ENCODE measurements around the gene SMARCA2.

Gene SMARCA2

DNA sequence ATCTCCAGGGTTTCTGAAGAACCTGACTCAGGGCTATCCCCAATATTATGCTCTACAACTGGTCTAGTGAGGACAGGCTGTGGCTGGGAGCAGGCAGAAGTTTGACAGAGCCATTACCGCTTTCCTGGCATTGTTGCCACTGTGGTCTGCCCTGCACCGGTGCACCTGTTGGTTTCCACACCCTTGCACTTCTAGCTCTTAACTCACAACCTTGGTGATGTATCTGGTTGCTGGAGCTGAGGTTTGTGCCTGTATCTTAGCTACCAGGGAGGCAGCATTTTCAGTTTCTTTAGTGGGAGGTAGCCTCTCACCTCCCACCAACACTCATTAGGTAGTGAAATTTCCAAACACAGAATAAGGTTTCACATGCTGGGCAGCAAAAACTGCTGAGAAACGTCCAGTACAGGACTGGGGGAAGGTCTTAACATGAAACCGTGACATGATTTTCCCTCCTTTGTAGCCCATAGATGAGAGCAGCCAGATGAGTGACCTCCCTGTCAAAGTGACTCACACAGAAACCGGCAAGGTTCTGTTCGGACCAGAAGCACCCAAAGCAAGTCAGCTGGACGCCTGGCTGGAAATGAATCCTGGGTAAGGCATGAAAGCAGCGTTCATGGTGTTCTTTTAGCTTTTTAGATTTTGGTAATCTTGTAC is 57.7 kb downstream of the SMARCA2 start:
- Histone ChIP-seq H3K36me3 (replicated peaks) (peaks cover 6% of the 10 kb centered on the region), H3K27ac (no peak overlapping the region), H3K4me3 (ENCODE audit: low read depth, low read length) (no peak overlapping the region), H3K27me3 (replicated peaks) (no peaks in the 10 kb centered on the region)
- no peak for DNase-seq
- in situ Hi-C loops (cut with HindIII; ENCODE audit: low pct_ligation_motif_present, low sequenced_read_pairs): no loop called here
- TF ChIP-seq, protein P1, sequence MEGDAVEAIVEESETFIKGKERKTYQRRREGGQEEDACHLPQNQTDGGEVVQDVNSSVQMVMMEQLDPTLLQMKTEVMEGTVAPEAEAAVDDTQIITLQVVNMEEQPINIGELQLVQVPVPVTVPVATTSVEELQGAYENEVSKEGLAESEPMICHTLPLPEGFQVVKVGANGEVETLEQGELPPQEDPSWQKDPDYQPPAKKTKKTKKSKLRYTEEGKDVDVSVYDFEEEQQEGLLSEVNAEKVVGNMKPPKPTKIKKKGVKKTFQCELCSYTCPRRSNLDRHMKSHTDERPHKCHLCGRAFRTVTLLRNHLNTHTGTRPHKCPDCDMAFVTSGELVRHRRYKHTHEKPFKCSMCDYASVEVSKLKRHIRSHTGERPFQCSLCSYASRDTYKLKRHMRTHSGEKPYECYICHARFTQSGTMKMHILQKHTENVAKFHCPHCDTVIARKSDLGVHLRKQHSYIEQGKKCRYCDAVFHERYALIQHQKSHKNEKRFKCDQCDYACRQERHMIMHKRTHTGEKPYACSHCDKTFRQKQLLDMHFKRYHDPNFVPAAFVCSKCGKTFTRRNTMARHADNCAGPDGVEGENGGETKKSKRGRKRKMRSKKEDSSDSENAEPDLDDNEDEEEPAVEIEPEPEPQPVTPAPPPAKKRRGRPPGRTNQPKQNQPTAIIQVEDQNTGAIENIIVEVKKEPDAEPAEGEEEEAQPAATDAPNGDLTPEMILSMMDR (IDR thresholded peaks at IDR 0.05; ENCODE audit: low read depth, low read length, missing control alignments): no peak

- no peak for DNase-seq
- Histone ChIP-seq H3K4me3 (ENCODE audit: low read depth, low read length) (no peak overlapping the region), H3K27me3 (replicated peaks) (no peaks in the 10 kb centered on the region), H3K27ac (no peak overlapping the region), H3K36me3 (replicated peaks) (peaks cover 12% of the 10 kb centered on the region)
- in situ Hi-C loops (cut with HindIII; ENCODE audit: low pct_ligation_motif_present, low sequenced_read_pairs): no loop called here
- TF ChIP-seq, protein P1 (IDR thresholded peaks at IDR 0.05; ENCODE audit: low read depth, low read length, missing control alignments): no peak
These were observed 67.6 kb downstream of the SMARCA2 start for GRCh38 chr9:2082772-2083171.

DNA sequence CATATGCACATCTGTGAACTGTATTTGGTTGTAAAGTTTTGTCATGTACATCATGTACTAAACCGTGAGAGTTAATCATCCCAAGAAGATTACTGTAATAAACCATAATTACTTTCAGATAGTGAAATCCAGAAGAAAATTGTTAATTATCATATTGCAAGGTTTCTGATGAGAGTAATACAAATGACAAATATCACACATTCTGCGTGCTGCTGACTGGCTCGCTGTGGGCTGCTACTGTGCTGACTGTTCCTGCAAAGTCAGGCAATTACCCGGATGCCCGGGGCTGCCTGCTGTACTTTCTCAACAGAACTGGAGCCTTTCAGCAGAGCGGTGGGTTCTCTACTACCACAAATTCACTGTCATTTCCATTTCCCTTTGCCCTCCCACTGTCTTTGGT is 68.3 kb downstream of the SMARCA2 start:
- no peak overlapping the region for H3K27ac ChIP-seq
- in situ Hi-C loops (cut with HindIII; ENCODE audit: low pct_ligation_motif_present, low sequenced_read_pairs): no loop called here
- no peak for DNase-seq
- H3K4me3 ChIP-seq (ENCODE audit: low read depth, low read length): no peak overlapping the region
- TF ChIP-seq, protein P1 (IDR thresholded peaks at IDR 0.05; ENCODE audit: low read depth, low read length, missing control alignments): no peak
- no peaks in the 10 kb centered on the region for H3K27me3 ChIP-seq (replicated peaks)
- peaks cover 12% of the 10 kb centered on the region for H3K36me3 ChIP-seq (replicated peaks)

DNA sequence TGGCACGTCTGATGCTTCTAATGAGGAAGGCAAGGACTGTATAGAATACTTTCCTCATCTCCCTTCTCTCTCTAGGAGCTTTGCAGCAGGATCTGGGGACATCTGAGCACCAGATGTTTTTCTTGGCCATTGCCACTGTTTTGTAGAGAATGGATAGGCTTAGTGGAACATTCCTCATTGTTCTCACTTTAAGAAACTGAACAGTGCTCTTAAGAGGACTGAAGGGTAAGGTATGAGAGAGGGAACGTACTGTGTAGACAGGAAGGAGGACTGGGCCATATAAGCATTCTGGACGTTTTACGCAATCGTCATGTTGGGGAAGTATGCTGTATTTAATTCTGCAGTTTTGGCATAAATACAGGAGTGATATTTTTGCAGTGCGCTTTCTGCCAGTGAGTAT is 70.6 kb downstream of the SMARCA2 start:
- H3K36me3 ChIP-seq (replicated peaks): peaks cover 12% of the 10 kb centered on the region
- peak; percentile 3 for DNase-seq
- in situ Hi-C loops (cut with HindIII; ENCODE audit: low pct_ligation_motif_present, low sequenced_read_pairs): no loop called here

DNA sequence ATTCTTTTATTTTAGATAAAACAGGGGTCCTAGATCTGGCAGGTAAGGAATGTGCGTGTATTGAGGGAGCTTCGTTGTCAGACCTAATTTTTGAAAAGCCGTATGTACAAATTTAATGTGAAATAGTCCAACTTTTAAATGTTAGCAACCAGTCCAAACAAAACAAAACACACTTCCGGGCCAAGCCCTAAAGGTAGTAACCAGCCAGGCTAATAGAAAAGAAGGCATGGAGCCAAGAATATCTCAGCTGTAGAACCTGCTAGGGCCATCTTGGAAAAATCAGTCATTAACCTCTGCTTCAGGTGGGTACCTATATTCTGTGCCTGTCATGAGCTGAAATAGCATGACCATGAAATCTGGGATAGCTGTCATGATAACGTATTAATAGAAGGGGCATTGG is 71.0 kb downstream of the SMARCA2 start:
- Histone ChIP-seq H3K27me3 (replicated peaks) (no peaks in the 10 kb centered on the region), H3K27ac (no peak overlapping the region), H3K4me3 (ENCODE audit: low read depth, low read length) (no peak overlapping the region), H3K36me3 (replicated peaks) (peaks cover 12% of the 10 kb centered on the region)
- TF ChIP-seq, protein P1 (IDR thresholded peaks at IDR 0.05; ENCODE audit: low read depth, low read length, missing control alignments): no peak
- in situ Hi-C loops (cut with HindIII; ENCODE audit: low pct_ligation_motif_present, low sequenced_read_pairs): no loop called here
- DNase-seq: no peak

More for the DNA sequence above, 70.6 kb downstream of the SMARCA2 start:
- TF ChIP-seq, protein P1 (IDR thresholded peaks at IDR 0.05; ENCODE audit: low read depth, low read length, missing control alignments): no peak
- no peak overlapping the region for H3K27ac ChIP-seq
- no peak overlapping the region for H3K4me3 ChIP-seq (ENCODE audit: low read depth, low read length)
- H3K27me3 ChIP-seq (replicated peaks): no peaks in the 10 kb centered on the region

GRCh38 chr9:2086971-2087370 is 71.8 kb downstream of the SMARCA2 start:
- TF ChIP-seq, protein P1 (IDR thresholded peaks at IDR 0.05; ENCODE audit: low read depth, low read length, missing control alignments): no peak
- Histone ChIP-seq H3K27me3 (replicated peaks) (no peaks in the 10 kb centered on the region), H3K4me3 (ENCODE audit: low read depth, low read length) (no peak overlapping the region), H3K36me3 (replicated peaks) (peaks cover 12% of the 10 kb centered on the region), H3K27ac (no peak overlapping the region)
- in situ Hi-C loops (cut with HindIII; ENCODE audit: low pct_ligation_motif_present, low sequenced_read_pairs): no loop called here
- no peak for DNase-seq

Data from brain microvascular endothelial cell (primary cell).